GM18526 (cell line): Measurements from ENCODE around the gene ENTHD1.

ENCODE experiments used
- POLR2A ChIP-seq: IDR thresholded peaks from 3 replicates; pipeline ENCODE4 v1.6.1; 2011; ENCODE audit not compliant: insufficient read length; ENCODE audit errors: extremely low read depth

The ENTHD1 gene

GRCh38 chr22:39928536-39929520, 35.3 kb upstream of the ENTHD1 start:
- TF ChIP-seq POLR2A = no peak

- TF ChIP-seq POLR2A = no peak
Measured at GRCh38 chr22:39927544-39927943, 34.0 kb upstream of the ENTHD1 start.

- no peak for TF ChIP-seq POLR2A
Measured at GRCh38 chr22:39926753-39927152, 33.2 kb upstream of the ENTHD1 start.

DNA sequence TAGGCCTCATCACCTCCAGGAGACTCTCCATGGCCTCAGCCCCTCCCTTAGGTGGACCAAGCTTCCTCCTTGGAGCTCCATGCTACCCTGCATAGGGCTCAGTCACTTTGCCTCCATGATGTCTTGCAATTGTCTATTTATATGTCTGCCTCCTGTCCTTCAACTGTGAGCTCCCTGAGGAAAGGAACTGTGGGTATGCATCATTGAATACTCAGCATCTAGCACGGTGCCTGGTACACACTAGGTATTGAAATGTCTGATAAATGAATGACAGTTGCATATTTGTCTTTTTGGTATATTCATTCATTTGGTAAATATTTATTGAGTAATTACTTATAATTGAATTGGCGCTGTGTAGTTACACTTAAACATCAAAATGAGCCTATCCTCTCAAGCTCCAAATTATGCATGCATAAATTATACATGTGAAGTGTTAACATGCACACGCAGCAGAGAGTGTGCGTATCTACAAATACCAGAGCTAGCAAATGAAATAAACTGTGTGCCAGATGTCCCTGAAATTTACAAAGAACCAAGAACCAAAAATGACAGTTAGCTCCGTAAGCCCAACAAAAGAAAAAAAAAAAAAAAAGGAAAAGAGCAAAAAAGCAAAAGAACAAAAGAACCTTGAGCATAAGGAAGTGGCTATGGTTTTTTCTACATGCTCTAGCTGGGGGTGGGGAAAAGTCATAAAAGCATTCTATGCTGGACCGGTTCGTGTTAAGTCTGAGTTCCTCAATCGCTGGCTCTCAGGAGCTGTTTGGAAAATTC, 32.5 kb upstream of the ENTHD1 start:
- TF ChIP-seq POLR2A = no peak

- TF ChIP-seq POLR2A = no peak
Measured at GRCh38 chr22:39925273-39925672, 31.7 kb upstream of the ENTHD1 start.

- no peak for TF ChIP-seq POLR2A
Measured at GRCh38 chr22:39924286-39924685, 30.7 kb upstream of the ENTHD1 start.

DNA sequence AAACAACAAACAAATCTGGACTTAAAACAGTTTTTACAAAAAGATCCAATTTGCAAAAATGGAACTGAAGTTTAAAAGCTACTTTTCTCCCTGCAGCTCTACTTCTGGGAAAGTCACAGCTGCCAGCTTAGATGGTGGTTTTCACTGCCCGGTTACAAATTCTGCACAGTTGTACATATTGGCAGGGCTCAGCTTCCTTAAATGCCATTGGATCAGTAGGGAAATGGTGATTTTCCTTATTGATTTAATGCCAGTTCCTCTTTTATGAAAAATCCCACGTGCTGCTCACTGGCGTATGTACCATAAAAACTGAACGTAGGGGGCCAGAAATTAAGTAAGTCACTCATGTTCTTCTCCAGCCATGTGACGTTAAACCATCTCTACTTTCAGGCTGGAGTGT, 30.1 kb upstream of the ENTHD1 start:
- no peak for TF ChIP-seq POLR2A

DNA sequence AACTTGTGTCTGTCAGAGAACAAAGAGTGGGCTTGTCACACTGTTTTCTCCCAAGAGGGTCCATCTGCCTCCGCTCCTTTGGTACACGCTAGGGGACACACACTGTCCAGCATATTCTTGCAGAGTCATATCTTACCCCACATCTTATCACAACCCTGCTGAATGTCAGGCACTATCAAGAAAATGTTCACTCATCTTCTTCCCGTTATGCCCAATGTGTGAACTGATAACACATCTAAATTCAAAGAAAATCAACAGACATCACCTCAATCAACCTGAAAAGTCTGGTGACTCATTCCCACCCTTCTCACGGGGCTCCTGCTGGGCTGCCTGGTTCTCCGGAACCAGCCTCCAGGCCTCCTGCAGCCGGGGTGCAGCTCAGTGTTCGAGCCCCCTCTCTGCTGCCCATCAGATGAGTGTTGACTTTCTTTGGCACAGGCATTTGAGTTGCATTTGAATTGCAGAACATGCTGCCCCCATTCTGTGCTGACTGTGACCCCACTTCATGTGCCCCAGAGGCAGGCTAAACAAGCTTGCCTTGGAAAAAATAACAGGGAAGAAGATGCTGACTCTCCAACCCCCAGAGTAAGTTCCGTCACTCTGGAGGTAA, 26.7 kb upstream of the ENTHD1 start:
- TF ChIP-seq POLR2A = no peak

GRCh38 chr22:39917776-39918495, 24.4 kb upstream of the ENTHD1 start:
- no peak for TF ChIP-seq POLR2A

DNA sequence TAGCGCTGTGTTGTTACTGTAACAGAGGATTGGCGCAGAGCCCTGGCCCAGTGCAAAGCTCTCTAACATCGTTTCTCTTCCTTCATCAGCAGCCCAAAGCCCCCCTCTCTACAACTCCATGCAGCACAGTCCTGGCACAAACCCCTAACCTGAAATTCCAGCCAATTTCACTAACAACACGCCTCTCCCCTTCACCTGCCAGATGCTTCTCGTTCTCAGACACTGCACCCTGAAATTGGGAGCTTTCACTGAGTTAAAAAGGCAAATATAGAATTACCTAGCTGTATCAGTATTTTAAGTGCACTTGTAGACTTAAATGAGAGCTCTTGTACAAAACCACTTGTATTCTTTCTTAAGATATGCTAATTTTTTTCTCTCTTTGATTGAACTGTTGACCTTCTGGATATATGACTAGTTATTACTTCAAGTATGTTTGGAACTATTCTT, 23.7 kb upstream of the ENTHD1 start:
- TF ChIP-seq POLR2A = no peak

DNA sequence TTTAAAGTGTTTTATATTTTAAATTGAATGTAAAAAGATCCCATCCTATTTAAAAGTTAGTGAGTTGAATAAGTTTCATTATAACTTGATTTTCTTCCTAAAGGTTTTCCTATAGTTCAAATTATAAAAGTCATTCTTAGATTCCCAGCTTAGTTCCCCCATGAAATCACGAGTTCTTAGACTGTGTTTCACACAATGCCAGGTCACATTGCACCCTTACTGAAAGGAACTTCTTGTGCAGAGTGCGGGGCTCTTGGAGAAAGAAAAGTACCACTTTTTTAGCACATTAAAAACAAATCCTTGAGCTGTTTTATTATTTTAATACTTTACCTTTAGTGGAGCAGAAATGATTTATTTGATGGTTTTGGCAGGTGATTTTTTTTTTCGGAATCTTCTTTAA, 22.9 kb upstream of the ENTHD1 start:
- TF ChIP-seq POLR2A = no peak

- TF ChIP-seq POLR2A = no peak
Measured at GRCh38 chr22:39915295-39915726, 21.8 kb upstream of the ENTHD1 start.

DNA sequence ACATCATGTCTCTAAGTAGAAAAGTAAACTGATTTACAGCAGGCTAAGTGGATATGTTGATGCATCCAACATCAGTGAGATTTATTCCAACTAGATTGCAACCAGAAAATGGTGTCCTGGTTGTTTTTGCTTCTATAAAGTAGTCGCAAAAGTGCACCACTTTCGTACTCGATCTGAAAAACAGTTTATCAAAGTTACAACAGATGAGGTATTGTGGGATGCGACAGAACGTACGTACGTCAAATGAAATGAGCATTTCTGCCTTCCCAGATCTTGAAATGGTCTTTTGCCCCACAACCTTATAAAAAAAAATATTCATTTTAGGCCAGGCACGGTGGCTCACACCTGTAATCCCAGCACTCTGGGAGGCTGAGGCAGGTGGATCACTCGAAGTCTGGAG, 21.0 kb upstream of the ENTHD1 start:
- no peak for TF ChIP-seq POLR2A

DNA sequence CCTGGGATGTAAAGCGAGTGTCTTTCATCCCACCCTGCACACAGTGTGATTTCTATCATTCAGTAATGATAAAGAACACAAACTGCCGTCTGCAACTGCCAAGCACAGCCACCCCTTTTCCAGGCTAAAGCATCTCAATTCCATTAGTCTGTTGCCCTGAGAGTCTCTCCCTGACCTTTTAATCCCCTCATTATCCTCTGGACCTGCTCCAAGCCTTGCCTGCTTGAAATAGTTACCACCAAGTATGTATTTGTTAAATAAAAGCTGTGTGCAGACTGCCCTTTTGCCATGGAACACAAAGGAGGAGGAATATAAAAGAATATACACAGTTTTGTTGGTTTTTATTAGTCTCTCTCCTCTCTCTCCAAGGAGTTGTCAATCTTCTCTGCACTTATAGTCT, 20.3 kb upstream of the ENTHD1 start:
- TF ChIP-seq POLR2A = no peak

DNA sequence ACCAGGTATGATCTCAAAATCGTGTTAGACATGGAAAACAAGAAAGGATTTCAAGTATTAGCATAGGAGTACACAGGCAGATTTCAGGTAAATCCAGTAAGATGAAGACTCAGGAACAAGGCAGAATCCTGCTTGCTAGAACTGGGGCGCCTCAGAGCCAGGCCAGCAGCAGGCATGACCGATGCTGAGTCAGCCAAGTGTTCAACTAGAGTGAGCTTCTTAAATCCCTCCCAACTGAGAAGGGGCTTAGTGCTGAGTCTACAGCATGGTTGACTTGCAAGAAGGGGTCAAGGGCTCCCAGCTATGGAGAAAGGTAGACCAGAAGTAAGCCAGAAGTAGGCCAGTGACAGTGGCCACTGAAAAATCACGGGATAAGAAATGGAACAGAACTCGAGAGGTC, 19.8 kb upstream of the ENTHD1 start:
- TF ChIP-seq POLR2A = no peak

DNA sequence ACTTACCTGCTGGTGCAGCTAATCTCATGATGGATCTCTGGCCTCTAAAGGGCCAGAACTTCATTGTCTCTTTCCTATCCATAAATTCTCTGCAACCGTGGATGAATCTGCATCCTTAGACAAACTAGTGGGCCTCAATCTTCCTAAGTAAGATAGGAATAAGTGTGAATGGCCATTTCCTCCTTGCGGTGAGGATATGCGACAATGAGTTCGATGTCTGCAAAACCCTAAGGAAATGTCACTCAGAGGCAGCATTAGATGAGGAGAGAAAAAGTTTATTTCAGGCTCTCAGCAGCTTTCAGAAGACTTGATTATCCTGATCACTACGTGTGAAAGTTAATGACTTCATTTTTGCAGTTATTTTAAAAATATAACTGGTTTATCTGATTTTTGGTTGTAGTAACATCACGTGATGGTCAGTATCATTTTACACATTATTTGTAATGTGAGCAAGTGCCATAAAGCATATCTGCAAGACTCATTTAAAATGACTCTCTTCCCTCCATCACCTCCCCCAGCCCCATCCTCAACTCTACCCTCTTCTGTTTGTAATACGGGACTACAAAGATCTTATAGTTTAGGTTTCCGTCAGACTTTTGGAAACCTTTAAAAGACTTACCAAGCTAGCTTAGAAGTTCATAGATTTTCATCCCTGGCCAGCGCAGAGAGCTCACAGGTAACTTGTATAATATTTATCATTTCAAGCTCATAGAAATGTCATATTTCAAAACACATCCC, 17.5 kb upstream of the ENTHD1 start:
- no peak for TF ChIP-seq POLR2A
